H9 (cell line): ENCODE results near the gene MRPL1. TPM values are rescaled to one million over a fixed set of nuclear protein-coding genes. Genes with fewer than 3 reads are reported as not detected.

Source experiments
- DNase-seq: peaks from one replicate; pipeline ENCODE4 v3.0.0-alpha.2; 2017
- H2AFZ ChIP-seq: one replicate; pipeline ENCODE4 v1.6.1; 2013; ENCODE audit warnings: mild to moderate bottlenecking, low read length, control low read depth, moderate library complexity
- H2AK5ac ChIP-seq: 2 replicates; pipeline ENCODE4 v1.6.1; 2013; ENCODE audit warnings: low read length, control low read depth, mixed read lengths; ENCODE audit not compliant: insufficient read length
- H2BK120ac ChIP-seq: one replicate; pipeline ENCODE4 v1.6.1; 2013; ENCODE audit warnings: low read depth, mild to moderate bottlenecking, low read length, control low read depth, inconsistent platforms; ENCODE audit not compliant: poor library complexity, severe bottlenecking
- H2BK12ac ChIP-seq: 2 replicates; pipeline ENCODE4 v1.6.1; 2013; ENCODE audit warnings: low read length, control low read depth, mixed read lengths, low read depth; ENCODE audit not compliant: insufficient read length
- H2BK15ac ChIP-seq: 2 replicates; pipeline ENCODE4 v1.6.1; 2013; ENCODE audit warnings: low read depth, low read length, control low read depth
- H2BK20ac ChIP-seq: one replicate; pipeline ENCODE4 v1.6.1; 2013; ENCODE audit warnings: low read depth, mild to moderate bottlenecking, low read length, control low read depth, inconsistent platforms; ENCODE audit not compliant: poor library complexity, severe bottlenecking
- H2BK5ac ChIP-seq: 2 replicates; pipeline ENCODE4 v1.6.1; 2013; ENCODE audit warnings: low read length, control low read depth, mixed read lengths; ENCODE audit not compliant: insufficient read length
- H3K14ac ChIP-seq: 2 replicates; pipeline ENCODE4 v1.6.1; 2013; ENCODE audit warnings: low read length, control low read depth; ENCODE audit not compliant: insufficient read depth
- H3K18ac ChIP-seq: 2 replicates; pipeline ENCODE4 v1.6.1; 2013; ENCODE audit warnings: low read depth, mild to moderate bottlenecking, mixed read lengths, low read length, control low read depth; ENCODE audit not compliant: insufficient read length
- H3K23ac ChIP-seq: 2 replicates; pipeline ENCODE4 v1.6.1; 2013; ENCODE audit warnings: low read length, control low read depth, mixed read lengths, low read depth; ENCODE audit not compliant: insufficient read length
- H3K23me2 ChIP-seq: 2 replicates; pipeline ENCODE4 v1.6.1; 2013; ENCODE audit warnings: low read depth, mild to moderate bottlenecking, mixed read lengths, low read length, control low read depth; ENCODE audit not compliant: insufficient read length, poor library complexity, severe bottlenecking
- H3K27ac ChIP-seq: 2 replicates; pipeline ENCODE4 v1.5.1; 2013; ENCODE audit warnings: low read length, control low read depth, mixed read lengths, low read depth; ENCODE audit not compliant: insufficient read length
- H3K27me3 ChIP-seq: 2 replicates; pipeline ENCODE4 v1.6.1; 2013; ENCODE audit warnings: low read length, control low read depth, inconsistent platforms; ENCODE audit not compliant: insufficient read depth
- H3K4ac ChIP-seq: 2 replicates; pipeline ENCODE4 v1.6.1; 2013; ENCODE audit warnings: low read depth, mild to moderate bottlenecking, control low read depth, inconsistent platforms, low read length, moderate library complexity
- H3K4me1 ChIP-seq: 2 replicates; pipeline ENCODE4 v1.6.1; 2013; ENCODE audit warnings: low read length, control low read depth, inconsistent platforms; ENCODE audit not compliant: insufficient read depth
- H3K4me2 ChIP-seq: 2 replicates; pipeline ENCODE4 v1.6.1; 2013; ENCODE audit warnings: low read length, control low read depth, mixed read lengths; ENCODE audit not compliant: insufficient read length, insufficient read depth
- H3K56ac ChIP-seq: 2 replicates; pipeline ENCODE4 v1.6.1; 2013; ENCODE audit warnings: low read depth, mild to moderate bottlenecking, mixed read lengths, low read length, control low read depth; ENCODE audit not compliant: insufficient read length
- H3K79me1 ChIP-seq: 2 replicates; pipeline ENCODE4 v1.6.1; 2013; ENCODE audit warnings: low read depth, mild to moderate bottlenecking, moderate library complexity, low read length, control low read depth, inconsistent platforms; ENCODE audit not compliant: insufficient read depth, poor library complexity, severe bottlenecking
- H3K79me2 ChIP-seq: 2 replicates; pipeline ENCODE4 v1.6.1; 2013; ENCODE audit warnings: low read length, control low read depth, inconsistent platforms; ENCODE audit not compliant: insufficient read depth
- H3K9ac ChIP-seq: 2 replicates; pipeline ENCODE4 v1.6.1; 2013; ENCODE audit warnings: low read length, control low read depth, mixed read lengths; ENCODE audit not compliant: insufficient read length; ENCODE audit errors: extremely low read depth
- H3K9me3 ChIP-seq: one replicate; pipeline ENCODE4 v1.6.1; 2013; ENCODE audit warnings: low read depth, low read length, inconsistent platforms; ENCODE audit not compliant: control insufficient read depth
- H3T11ph ChIP-seq: one replicate; pipeline ENCODE4 v1.6.1; 2013; ENCODE audit warnings: mild to moderate bottlenecking, low read length, control low read depth, inconsistent platforms
- H4K20me1 ChIP-seq: one replicate; pipeline ENCODE4 v1.6.1; 2013; ENCODE audit not compliant: control insufficient read depth, insufficient read length, insufficient read depth
- H4K5ac ChIP-seq: 2 replicates; pipeline ENCODE4 v1.6.1; 2013; ENCODE audit warnings: low read depth, mild to moderate bottlenecking, mixed read lengths, low read length, control low read depth; ENCODE audit not compliant: insufficient read length
- H4K8ac ChIP-seq: replicated peaks from 2 replicates; pipeline ENCODE4 v1.6.1; 2013; ENCODE audit warnings: low read length, control low read depth, mixed read lengths, low read depth; ENCODE audit not compliant: insufficient read length
- H4K91ac ChIP-seq: 2 replicates; pipeline ENCODE4 v1.6.1; 2013; ENCODE audit warnings: low read depth, mild to moderate bottlenecking, moderate library complexity, mixed read lengths, low read length, control low read depth; ENCODE audit not compliant: insufficient read length
- H3K27ac Mint-ChIP-seq, 3 experiments: 2 replicates in 2 of 3; 3 replicates in 1 of 3; pipeline ENCODE4 v1.8.0; 2020 to 2021; ENCODE audit warnings: mixed read lengths in 3 of 3, mild to moderate bottlenecking in 1 of 3, moderate library complexity in 1 of 3
- H3K27me3 Mint-ChIP-seq: 2 replicates; pipeline ENCODE4 v1.8.0; 2021; ENCODE audit warnings: low read depth, mild to moderate bottlenecking, moderate library complexity, mixed read lengths
- H3K36me3 Mint-ChIP-seq, 3 experiments: 2 replicates in 2 of 3; 3 replicates in 1 of 3; pipeline ENCODE4 v1.8.0; 2020 to 2021; ENCODE audit warnings: low read depth in 3 of 3, mixed read lengths in 3 of 3; ENCODE audit not compliant: insufficient read depth in 1 of 3
- H3K4me1 Mint-ChIP-seq, 2 experiments: 2 replicates each; pipeline ENCODE4 v1.8.0; 2020; ENCODE audit warnings: mixed read lengths in 2 of 2
- H3K4me3 Mint-ChIP-seq, 2 experiments: 2 replicates in 1 of 2; 3 replicates in 1 of 2; pipeline ENCODE4 v1.8.0; 2020 to 2021; ENCODE audit warnings: mild to moderate bottlenecking in 2 of 2, mixed read lengths in 2 of 2, moderate library complexity in 1 of 2
- H3K9me3 Mint-ChIP-seq, 2 experiments: 2 replicates in 1 of 2; 3 replicates in 1 of 2; pipeline ENCODE4 v1.8.0; 2020; ENCODE audit warnings: mild to moderate bottlenecking in 2 of 2, mixed read lengths in 2 of 2, moderate library complexity in 1 of 2
- CTCF ChIP-seq: fragments of 200-600 bp; sonication (generic); conservative IDR thresholded peaks from 3 replicates; pipeline ENCODE4 v1.8.0; 2021; ENCODE audit warnings: antibody characterized with exemption, mild to moderate bottlenecking
- WGBS: extraction: QIAGEN DNeasy Blood & Tissue Kit; methylation state at CpG from one replicate; pipeline ENCODE4 v1.1.7; 2013; ENCODE audit warnings: missing lambda C conversion rate, low lambda C conversion rate, mixed read lengths; ENCODE audit not compliant: insufficient read length; ENCODE audit errors: extremely low coverage; 5-methylcytosine and 5-hydroxymethylcytosine counted together
- total RNA-seq: library from RNA; stranded (reverse); gene quantifications from 2 replicates; pipeline ENCODE4 v1.2.1, GENCODE V29; 2021

MRPL1 gene
- total RNA-seq, 1 experiment from 2014 or later: 39.0 TPM

DNA sequence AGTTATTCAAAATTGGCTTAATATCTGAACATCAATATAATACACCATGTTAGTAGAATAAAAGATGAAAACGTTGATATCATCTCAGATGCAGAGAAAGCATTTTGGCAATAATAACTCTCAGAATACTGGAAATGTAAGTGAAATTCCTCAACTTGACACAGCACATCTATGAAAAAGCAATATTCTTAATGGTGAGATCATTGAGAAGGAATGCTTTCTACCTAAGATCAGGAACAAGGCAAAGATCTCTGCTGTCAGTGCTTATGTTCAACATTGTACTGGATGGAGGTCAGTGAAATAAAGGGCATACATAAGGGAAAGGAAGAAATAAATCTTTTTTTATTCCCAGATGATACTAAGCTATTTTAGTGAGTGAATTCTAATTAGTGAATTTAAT, 40.6 kb downstream of the MRPL1 start:
- Histone ChIP-seq H3K23me2 (no peaks in the 10 kb centered on the region), H4K8ac (no peak overlapping the region), H4K91ac (no peak overlapping the region), H3K4ac (no peak overlapping the region), H2AK5ac (no peak overlapping the region), H3K27me3 (no peaks in the 10 kb centered on the region), H3K9me3 (no peaks in the 10 kb centered on the region), H3K4me2 (no peak overlapping the region), H3T11ph (no peak overlapping the region), H3K23ac (no peak overlapping the region), H3K56ac (no peak overlapping the region), H2AFZ (no peak overlapping the region), H4K20me1 (no peaks in the 10 kb centered on the region), H3K18ac (no peak overlapping the region), H3K4me1 (no peaks in the 10 kb centered on the region; the same call in 1 of the 2 replicates), H2BK120ac (no peak overlapping the region), H3K9ac (no peak overlapping the region), H3K14ac (no peak overlapping the region), H4K5ac (no peak overlapping the region), H2BK20ac (no peak overlapping the region), H3K27ac (no peak overlapping the region), H3K79me2 (no peaks in the 10 kb centered on the region), H2BK5ac (no peak overlapping the region), H2BK12ac (no peak overlapping the region), H3K79me1 (no peaks in the 10 kb centered on the region), H2BK15ac (no peak overlapping the region)
- no peak overlapping the region for H3K27ac Mint-ChIP-seq
- TF ChIP-seq CTCF: no peak
- no peak overlapping the region for H3K4me3 Mint-ChIP-seq
- peaks cover 1 to 16% (median 7%) of the 10 kb centered on the region in 3 experiments; a peak in 5 of 7 replicates for H3K36me3 Mint-ChIP-seq
- no peaks in the 10 kb centered on the region; a peak in 1 of 4 replicates for H3K4me1 Mint-ChIP-seq
- no CpG with 5 or more reads among the region's 1 CpG for WGBS
- H3K27me3 Mint-ChIP-seq: no peaks in the 10 kb centered on the region
- no peaks in the 10 kb centered on the region for H3K9me3 Mint-ChIP-seq
- no peak for DNase-seq
